ENCODE results near the gene PTRH1.
"Not testable (repeated sequence)": the region's sequence is repeated elsewhere in the genome, so short reads cannot be mapped to it uniquely, and the experiment has no call there.

The PTRH1 gene

GRCh38 chr9:127715470-127716337 lies at the start of gene PTRH1, which contains the start of gene TTC16:
PTRH1 (minus strand) TSS chr9:127715663; CDS start chr9:127715639, 24 bp downstream.
TTC16 (plus strand) TSS chr9:127716079; CDS start chr9:127716146, 67 bp downstream.
- DNase-seq (ENCODE audit: low read depth in 2 of 2): peak; percentile 92 to 98

- DNase-seq (ENCODE audit: low read depth in 2 of 2): no peak
Observed at GRCh38 chr9:127763918-127764384, 48.5 kb upstream of the PTRH1 start.

- DNase-seq (ENCODE audit: low read depth in 2 of 2): no peak
Observed at GRCh38 chr9:127762111-127762676, 46.7 kb upstream of the PTRH1 start.

GRCh38 chr9:127761491-127761956 lies 46.1 kb upstream of the PTRH1 start:
- DNase-seq (ENCODE audit: low read depth in 2 of 2): no peak

- no peak for DNase-seq (ENCODE audit: low read depth in 2 of 2)
Observed at GRCh38 chr9:127761061-127761460, 45.6 kb upstream of the PTRH1 start.

- no peak for DNase-seq (ENCODE audit: low read depth in 2 of 2)
Observed at GRCh38 chr9:127758843-127759242, 43.4 kb upstream of the PTRH1 start.

- DNase-seq (ENCODE audit: low read depth in 2 of 2): not testable (repeated sequence)
Observed at GRCh38 chr9:127756776-127757175, 41.3 kb upstream of the PTRH1 start.

GRCh38 chr9:127756233-127756632 lies 40.8 kb upstream of the PTRH1 start:
- DNase-seq (ENCODE audit: low read depth in 2 of 2): no peak

- no peak for DNase-seq (ENCODE audit: low read depth in 2 of 2)
Observed at GRCh38 chr9:127755061-127756060, 39.9 kb upstream of the PTRH1 start.

GRCh38 chr9:127754099-127755060 lies 38.9 kb upstream of the PTRH1 start:
- DNase-seq (ENCODE audit: low read depth in 2 of 2): no peak

- no peak for DNase-seq (ENCODE audit: low read depth in 2 of 2)
Observed at GRCh38 chr9:127753622-127754021, 38.2 kb upstream of the PTRH1 start.

- no peak for DNase-seq (ENCODE audit: low read depth in 2 of 2)
Observed at GRCh38 chr9:127753148-127753547, 37.7 kb upstream of the PTRH1 start.

GRCh38 chr9:127751269-127752054 lies 36.0 kb upstream of the PTRH1 start:
- no peak for DNase-seq (ENCODE audit: low read depth in 2 of 2)

- DNase-seq (ENCODE audit: low read depth in 2 of 2): no peak
Observed at GRCh38 chr9:127749090-127749787, 33.8 kb upstream of the PTRH1 start.

- DNase-seq (ENCODE audit: low read depth in 2 of 2): no peak
Observed at GRCh38 chr9:127746959-127747569, 31.6 kb upstream of the PTRH1 start.

- no peak for DNase-seq (ENCODE audit: low read depth in 2 of 2)
Observed at GRCh38 chr9:127744398-127745110, 29.1 kb upstream of the PTRH1 start.

- no peak for DNase-seq (ENCODE audit: low read depth in 2 of 2)
Observed at GRCh38 chr9:127742435-127743088, 27.1 kb upstream of the PTRH1 start.

Measured in stimulated activated CD4-positive, alpha-beta T cell treated with anti-CD3 and anti-CD28 coated beads, Interleukin-12 subunit alpha, Interleukin-12 subunit beta, amount 100 ng/mL, for 24 hours (primary cell).